ENCODE results near the gene CRY1. TPM values are rescaled to one million over a fixed set of nuclear protein-coding genes. Genes with fewer than 3 reads are reported as not detected.

CRY1 gene
- total RNA-seq, 1 experiment from 2014 or later, result 23.1 TPM

GRCh38 chr12:106984588-106985137 is 108.7 kb downstream of the CRY1 start:
- TF ChIP-seq ZNF121 (CRISPR knock-in tag; IDR thresholded peaks at IDR 0.05), result no peak
- TF ChIP-seq FOXJ3 (CRISPR knock-in tag; IDR thresholded peaks at IDR 0.05; ENCODE audit: borderline replicate concordance), result no peak
- no peak for TF ChIP-seq GABPB1 (CRISPR knock-in tag; IDR thresholded peaks at IDR 0.05)
- no peak for TF ChIP-seq ETV6 (CRISPR knock-in tag; IDR thresholded peaks at IDR 0.05)
- no peak for TF ChIP-seq SP1 (CRISPR knock-in tag; conservative IDR thresholded peaks at IDR 0.05)
- TF ChIP-seq SMAD4 (CRISPR knock-in tag; IDR thresholded peaks at IDR 0.05), result no peak
- TF ChIP-seq E2F5 (CRISPR knock-in tag; IDR thresholded peaks at IDR 0.05), result no peak
- TF ChIP-seq TEAD1 (CRISPR knock-in tag; IDR thresholded peaks at IDR 0.05), result no peak
- no peak for TF ChIP-seq NFE2L1 (CRISPR knock-in tag; IDR thresholded peaks at IDR 0.05)
- no peak for TF ChIP-seq MLX (CRISPR knock-in tag; IDR thresholded peaks at IDR 0.05)
- TF ChIP-seq NR3C1 (CRISPR knock-in tag; conservative IDR thresholded peaks at IDR 0.05; ENCODE audit: low read depth), result no peak
- TF ChIP-seq ATF6 (CRISPR knock-in tag; IDR thresholded peaks at IDR 0.05), result no peak
- no peak for TF ChIP-seq ATF1 (CRISPR knock-in tag; IDR thresholded peaks at IDR 0.05)
- no peak for TF ChIP-seq ZNF263 (CRISPR knock-in tag; IDR thresholded peaks at IDR 0.05; ENCODE audit: low read depth)
- TF ChIP-seq, protein P1, sequence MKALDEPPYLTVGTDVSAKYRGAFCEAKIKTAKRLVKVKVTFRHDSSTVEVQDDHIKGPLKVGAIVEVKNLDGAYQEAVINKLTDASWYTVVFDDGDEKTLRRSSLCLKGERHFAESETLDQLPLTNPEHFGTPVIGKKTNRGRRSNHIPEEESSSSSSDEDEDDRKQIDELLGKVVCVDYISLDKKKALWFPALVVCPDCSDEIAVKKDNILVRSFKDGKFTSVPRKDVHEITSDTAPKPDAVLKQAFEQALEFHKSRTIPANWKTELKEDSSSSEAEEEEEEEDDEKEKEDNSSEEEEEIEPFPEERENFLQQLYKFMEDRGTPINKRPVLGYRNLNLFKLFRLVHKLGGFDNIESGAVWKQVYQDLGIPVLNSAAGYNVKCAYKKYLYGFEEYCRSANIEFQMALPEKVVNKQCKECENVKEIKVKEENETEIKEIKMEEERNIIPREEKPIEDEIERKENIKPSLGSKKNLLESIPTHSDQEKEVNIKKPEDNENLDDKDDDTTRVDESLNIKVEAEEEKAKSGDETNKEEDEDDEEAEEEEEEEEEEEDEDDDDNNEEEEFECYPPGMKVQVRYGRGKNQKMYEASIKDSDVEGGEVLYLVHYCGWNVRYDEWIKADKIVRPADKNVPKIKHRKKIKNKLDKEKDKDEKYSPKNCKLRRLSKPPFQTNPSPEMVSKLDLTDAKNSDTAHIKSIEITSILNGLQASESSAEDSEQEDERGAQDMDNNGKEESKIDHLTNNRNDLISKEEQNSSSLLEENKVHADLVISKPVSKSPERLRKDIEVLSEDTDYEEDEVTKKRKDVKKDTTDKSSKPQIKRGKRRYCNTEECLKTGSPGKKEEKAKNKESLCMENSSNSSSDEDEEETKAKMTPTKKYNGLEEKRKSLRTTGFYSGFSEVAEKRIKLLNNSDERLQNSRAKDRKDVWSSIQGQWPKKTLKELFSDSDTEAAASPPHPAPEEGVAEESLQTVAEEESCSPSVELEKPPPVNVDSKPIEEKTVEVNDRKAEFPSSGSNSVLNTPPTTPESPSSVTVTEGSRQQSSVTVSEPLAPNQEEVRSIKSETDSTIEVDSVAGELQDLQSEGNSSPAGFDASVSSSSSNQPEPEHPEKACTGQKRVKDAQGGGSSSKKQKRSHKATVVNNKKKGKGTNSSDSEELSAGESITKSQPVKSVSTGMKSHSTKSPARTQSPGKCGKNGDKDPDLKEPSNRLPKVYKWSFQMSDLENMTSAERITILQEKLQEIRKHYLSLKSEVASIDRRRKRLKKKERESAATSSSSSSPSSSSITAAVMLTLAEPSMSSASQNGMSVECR (CRISPR knock-in tag; IDR thresholded peaks at IDR 0.05; ENCODE audit: borderline replicate concordance), result no peak
- TF ChIP-seq NR1H2 (CRISPR knock-in tag; IDR thresholded peaks at IDR 0.05), result no peak
- peaks cover 22% of the 10 kb centered on the region for H3K4me1 Mint-ChIP-seq
- H3K9me3 Mint-ChIP-seq, result no peaks in the 10 kb centered on the region
- DNase-seq (ENCODE audit: low spot score) (no peak), ATAC-seq (no peak)
- H3K4me3 Mint-ChIP-seq, result no peak overlapping the region
- H3K27me3 Mint-ChIP-seq (ENCODE audit: low read depth), result peaks cover 7% of the 10 kb centered on the region
- no peak overlapping the region for H3K27ac Mint-ChIP-seq
- ChIA-PET POLR2A (no interaction called here), CTCF (no interaction called here)
- H3K36me3 Mint-ChIP-seq, result peaks cover 19% of the 10 kb centered on the region

GRCh38 chr12:106982229-106982628 is 111.1 kb downstream of the CRY1 start:
- Mint-ChIP-seq H3K4me3 (no peak overlapping the region), H3K36me3 (peaks cover 19% of the 10 kb centered on the region), H3K4me1 (peaks cover 9% of the 10 kb centered on the region), H3K9me3 (no peaks in the 10 kb centered on the region), H3K27me3 (ENCODE audit: low read depth) (peaks cover 7% of the 10 kb centered on the region), H3K27ac (no peak overlapping the region)
- CTCF ChIA-PET, result no interaction called here
- ATAC-seq, result no peak
- no peak for DNase-seq (ENCODE audit: low spot score)
- POLR2A ChIA-PET, result no interaction called here
- TF ChIP-seq ZNF317 (CRISPR knock-in tag; IDR thresholded peaks at IDR 0.05; ENCODE audit: borderline replicate concordance, low read depth) (no peak), ATF2 (CRISPR knock-in tag; IDR thresholded peaks at IDR 0.05; ENCODE audit: borderline replicate concordance, low read depth) (no peak), MXD4 (CRISPR knock-in tag; IDR thresholded peaks at IDR 0.05; ENCODE audit: borderline replicate concordance) (no peak), IRF2 (CRISPR knock-in tag; IDR thresholded peaks at IDR 0.05; ENCODE audit: borderline replicate concordance, low read depth) (no peak), JAZF1 (CRISPR knock-in tag; IDR thresholded peaks at IDR 0.05) (no peak), ZNF671 (CRISPR knock-in tag; IDR thresholded peaks at IDR 0.05) (no peak), TEAD4 (CRISPR knock-in tag; IDR thresholded peaks at IDR 0.05) (no peak), GTF2I (CRISPR knock-in tag; conservative IDR thresholded peaks at IDR 0.05) (no peak)
- TF ChIP-seq, protein P2, sequence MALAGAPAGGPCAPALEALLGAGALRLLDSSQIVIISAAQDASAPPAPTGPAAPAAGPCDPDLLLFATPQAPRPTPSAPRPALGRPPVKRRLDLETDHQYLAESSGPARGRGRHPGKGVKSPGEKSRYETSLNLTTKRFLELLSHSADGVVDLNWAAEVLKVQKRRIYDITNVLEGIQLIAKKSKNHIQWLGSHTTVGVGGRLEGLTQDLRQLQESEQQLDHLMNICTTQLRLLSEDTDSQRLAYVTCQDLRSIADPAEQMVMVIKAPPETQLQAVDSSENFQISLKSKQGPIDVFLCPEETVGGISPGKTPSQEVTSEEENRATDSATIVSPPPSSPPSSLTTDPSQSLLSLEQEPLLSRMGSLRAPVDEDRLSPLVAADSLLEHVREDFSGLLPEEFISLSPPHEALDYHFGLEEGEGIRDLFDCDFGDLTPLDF (CRISPR knock-in tag; IDR thresholded peaks at IDR 0.05), result no peak
- TF ChIP-seq, protein P3, sequence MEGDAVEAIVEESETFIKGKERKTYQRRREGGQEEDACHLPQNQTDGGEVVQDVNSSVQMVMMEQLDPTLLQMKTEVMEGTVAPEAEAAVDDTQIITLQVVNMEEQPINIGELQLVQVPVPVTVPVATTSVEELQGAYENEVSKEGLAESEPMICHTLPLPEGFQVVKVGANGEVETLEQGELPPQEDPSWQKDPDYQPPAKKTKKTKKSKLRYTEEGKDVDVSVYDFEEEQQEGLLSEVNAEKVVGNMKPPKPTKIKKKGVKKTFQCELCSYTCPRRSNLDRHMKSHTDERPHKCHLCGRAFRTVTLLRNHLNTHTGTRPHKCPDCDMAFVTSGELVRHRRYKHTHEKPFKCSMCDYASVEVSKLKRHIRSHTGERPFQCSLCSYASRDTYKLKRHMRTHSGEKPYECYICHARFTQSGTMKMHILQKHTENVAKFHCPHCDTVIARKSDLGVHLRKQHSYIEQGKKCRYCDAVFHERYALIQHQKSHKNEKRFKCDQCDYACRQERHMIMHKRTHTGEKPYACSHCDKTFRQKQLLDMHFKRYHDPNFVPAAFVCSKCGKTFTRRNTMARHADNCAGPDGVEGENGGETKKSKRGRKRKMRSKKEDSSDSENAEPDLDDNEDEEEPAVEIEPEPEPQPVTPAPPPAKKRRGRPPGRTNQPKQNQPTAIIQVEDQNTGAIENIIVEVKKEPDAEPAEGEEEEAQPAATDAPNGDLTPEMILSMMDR (IDR thresholded peaks at IDR 0.05), result no peak

Data from WTC11 (cell line).